ENCODE measurements around the gene CUX1.

CUX1 gene

DNA sequence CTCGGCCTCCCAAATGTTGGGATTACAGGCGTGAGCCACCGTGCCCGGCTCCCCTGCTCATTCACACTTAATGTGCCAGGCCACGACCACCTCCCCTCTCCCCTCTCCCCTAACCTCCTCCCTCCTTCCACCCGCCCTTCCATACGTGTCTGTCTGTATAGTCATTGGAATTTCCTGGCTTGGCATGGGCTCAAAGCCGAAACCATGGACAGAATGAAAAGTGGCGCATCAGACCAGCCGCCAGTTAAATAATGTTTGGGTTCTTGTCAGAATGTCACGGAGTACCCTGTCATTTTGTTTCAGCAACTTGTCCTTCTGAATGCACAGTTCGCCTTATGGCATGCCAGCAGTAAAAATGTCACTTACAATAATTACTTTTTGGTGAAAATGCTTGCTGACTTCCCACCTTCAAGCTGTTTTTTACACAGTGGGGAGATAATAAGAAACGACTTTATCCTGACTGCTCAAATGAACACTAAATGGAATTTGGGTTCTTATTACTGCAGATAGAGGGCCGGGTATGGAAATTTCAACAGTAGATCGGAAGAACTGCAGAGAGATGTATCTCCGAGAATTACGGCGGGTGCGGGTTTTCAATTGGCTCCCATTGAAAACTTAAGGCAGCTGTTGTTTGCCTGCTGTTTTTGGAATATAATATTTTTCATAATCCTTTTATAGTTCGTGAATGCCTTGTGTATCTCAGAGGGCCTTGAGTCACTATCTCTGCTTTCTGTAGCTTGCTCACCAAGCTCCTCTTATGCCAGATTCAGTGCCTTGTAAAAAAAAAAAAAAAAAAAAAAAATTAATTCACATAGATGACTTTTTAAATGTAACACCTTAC lies 403.8 kb downstream of the CUX1 start:
- peak; percentile 69 to 76 for DNase-seq (ENCODE audit: low read depth in 2 of 2)
- no peak overlapping the region for H3K4me3 ChIP-seq (replicated peaks in 1 of 2; ENCODE audit: low read depth in 2 of 2, low read length in 2 of 2)
- TF ChIP-seq, protein P1, sequence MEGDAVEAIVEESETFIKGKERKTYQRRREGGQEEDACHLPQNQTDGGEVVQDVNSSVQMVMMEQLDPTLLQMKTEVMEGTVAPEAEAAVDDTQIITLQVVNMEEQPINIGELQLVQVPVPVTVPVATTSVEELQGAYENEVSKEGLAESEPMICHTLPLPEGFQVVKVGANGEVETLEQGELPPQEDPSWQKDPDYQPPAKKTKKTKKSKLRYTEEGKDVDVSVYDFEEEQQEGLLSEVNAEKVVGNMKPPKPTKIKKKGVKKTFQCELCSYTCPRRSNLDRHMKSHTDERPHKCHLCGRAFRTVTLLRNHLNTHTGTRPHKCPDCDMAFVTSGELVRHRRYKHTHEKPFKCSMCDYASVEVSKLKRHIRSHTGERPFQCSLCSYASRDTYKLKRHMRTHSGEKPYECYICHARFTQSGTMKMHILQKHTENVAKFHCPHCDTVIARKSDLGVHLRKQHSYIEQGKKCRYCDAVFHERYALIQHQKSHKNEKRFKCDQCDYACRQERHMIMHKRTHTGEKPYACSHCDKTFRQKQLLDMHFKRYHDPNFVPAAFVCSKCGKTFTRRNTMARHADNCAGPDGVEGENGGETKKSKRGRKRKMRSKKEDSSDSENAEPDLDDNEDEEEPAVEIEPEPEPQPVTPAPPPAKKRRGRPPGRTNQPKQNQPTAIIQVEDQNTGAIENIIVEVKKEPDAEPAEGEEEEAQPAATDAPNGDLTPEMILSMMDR (IDR thresholded peaks at IDR 0.05; ENCODE audit: low read depth, low read length): no peak

DNA sequence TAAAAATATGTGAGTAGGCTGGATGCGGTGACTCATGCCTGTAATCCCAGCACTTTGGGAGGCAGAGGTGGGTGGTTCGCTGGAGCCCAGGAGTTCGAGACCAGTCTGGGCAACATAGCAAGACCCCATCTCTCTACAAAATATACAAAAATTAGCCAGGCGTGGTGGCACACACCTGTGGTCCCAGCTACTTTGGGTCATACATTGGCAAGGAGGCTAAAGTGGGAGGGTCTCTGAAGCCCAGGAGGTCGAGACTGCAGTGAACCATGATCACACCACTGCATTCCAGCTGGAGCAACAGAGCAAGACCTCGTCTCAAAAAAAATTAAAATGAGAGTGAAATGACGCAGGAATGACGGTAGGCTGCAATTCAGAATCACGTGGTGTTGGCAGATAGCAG lies 404.5 kb downstream of the CUX1 start:
- no peak for DNase-seq (ENCODE audit: low read depth in 2 of 2)

DNA sequence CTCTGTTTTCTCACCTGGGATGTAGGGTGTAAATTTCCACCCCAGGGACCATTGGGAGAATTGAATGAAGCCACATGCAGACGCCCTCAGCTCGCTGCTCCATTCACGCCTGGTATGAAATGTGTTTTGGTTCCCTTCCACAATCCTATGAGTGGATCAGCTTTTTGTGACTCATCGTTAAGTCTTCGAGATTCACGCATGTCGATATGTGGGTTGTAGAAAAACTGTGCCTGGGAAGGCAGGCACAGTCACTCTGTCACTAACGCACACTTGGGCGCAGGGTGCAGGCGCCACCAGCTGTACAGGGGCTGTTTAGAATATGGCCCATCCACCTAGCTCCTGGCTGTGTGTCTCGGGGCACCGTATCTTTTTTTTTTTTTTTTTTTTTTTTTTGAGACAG lies 405.0 kb downstream of the CUX1 start:
- no peak for DNase-seq (ENCODE audit: low read depth in 2 of 2)
- H3K4me3 ChIP-seq (replicated peaks in 1 of 2; ENCODE audit: low read depth in 2 of 2, low read length in 2 of 2): no peak overlapping the region
- TF ChIP-seq, protein P1 (IDR thresholded peaks at IDR 0.05; ENCODE audit: low read depth, low read length): no peak

More for the DNA sequence above, 404.5 kb downstream of the CUX1 start:
- TF ChIP-seq, protein P1 (IDR thresholded peaks at IDR 0.05; ENCODE audit: low read depth, low read length): no peak
- no peak overlapping the region for H3K4me3 ChIP-seq (replicated peaks in 1 of 2; ENCODE audit: low read depth in 2 of 2, low read length in 2 of 2)

DNA sequence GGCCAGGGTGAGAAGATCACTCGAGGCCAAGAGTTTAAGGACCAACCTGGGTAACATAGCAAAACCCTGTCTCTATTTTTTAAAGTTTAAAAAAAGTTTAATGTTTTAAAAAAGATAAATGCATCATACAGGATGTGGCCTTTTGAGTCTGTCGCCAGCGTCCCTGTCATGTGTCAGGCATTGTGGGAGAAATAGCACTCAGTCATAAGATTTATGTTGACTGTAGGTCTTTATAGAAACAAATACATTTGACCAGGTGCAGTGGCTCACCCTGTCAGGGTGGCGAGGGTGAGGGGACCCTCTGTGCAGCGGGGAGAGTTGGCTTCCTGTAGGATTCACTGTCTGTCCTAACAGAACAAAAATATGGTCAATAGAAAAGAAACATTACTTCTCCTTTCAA lies 405.8 kb downstream of the CUX1 start:
- TF ChIP-seq, protein P1 (IDR thresholded peaks at IDR 0.05; ENCODE audit: low read depth, low read length): no peak
- no peak for DNase-seq (ENCODE audit: low read depth in 2 of 2)
- H3K4me3 ChIP-seq (replicated peaks in 1 of 2; ENCODE audit: low read depth in 2 of 2, low read length in 2 of 2): no peak overlapping the region

DNA sequence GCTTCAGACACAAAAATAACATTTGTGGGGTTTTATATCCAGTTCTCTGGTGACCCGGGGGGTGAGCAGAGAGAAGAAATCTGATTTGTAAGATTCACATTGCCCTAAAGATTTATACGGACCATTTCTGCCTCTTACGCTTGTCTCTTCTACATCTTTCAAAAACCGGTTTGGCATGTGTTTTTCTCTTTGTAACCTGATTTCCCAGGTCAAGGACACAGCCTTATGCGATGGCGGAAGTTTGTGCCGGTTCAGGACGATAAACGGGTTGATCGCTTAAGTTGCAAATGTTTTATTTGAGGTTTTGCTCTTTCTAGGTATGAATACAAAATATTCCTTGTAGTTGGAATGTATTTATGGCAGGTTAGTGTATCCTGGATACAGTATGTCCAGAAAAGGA lies 407.6 kb downstream of the CUX1 start:
- TF ChIP-seq, protein P1 (IDR thresholded peaks at IDR 0.05; ENCODE audit: low read depth, low read length): no peak
- H3K4me3 ChIP-seq (replicated peaks in 1 of 2; ENCODE audit: low read depth in 2 of 2, low read length in 2 of 2): no peak overlapping the region
- no peak for DNase-seq (ENCODE audit: low read depth in 2 of 2)

DNA sequence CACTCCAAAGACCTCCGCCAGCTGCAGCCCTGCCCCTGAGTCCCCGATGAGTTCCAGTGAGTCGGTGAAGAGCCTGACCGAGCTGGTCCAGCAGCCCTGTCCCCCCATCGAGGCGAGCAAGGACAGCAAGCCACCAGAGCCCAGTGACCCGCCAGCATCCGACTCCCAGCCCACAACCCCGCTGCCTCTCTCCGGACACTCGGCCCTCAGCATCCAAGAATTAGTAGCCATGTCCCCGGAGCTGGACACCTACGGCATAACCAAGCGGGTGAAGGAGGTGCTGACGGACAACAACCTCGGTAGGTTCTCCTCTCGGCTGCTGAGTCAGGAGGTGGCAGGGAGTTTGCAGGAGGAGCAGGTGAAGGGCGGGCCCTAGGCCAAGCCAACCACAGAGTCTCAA lies 409.9 kb downstream of the CUX1 start:
- TF ChIP-seq, protein P1 (IDR thresholded peaks at IDR 0.05; ENCODE audit: low read depth, low read length): no peak
- no peak overlapping the region for H3K4me3 ChIP-seq (replicated peaks in 1 of 2; ENCODE audit: low read depth in 2 of 2, low read length in 2 of 2)
- no peak for DNase-seq (ENCODE audit: low read depth in 2 of 2)

Data from cardiac fibroblast (primary cell).